B cell (primary cell): ENCODE data around the gene KCNN2. TPM values are rescaled to one million over a fixed set of nuclear protein-coding genes. Genes with fewer than 3 reads are reported as not detected.

ENCODE experiments used
- ATAC-seq: fragments of 200-7000 bp; cut with Tn5 transposase; one replicate; pipeline ENCODE4 v1.10.0; 2021; ENCODE audit warnings: low read depth, mild to moderate bottlenecking, moderate number of reproducible peaks, moderate library complexity
- CTCF ChIA-PET: fragments of 350-600 bp; sonication (Branson Sonifier 250); formaldehyde crosslinking; loops from one replicate; lab custom pipeline; 2021; ENCODE audit warnings: antibody characterized with exemption, inconsistent platforms; lab: Charles Lee
- POLR2A ChIA-PET: fragments of 350-600 bp; sonication (Branson Sonifier 250); formaldehyde crosslinking; loops from one replicate; lab custom pipeline; 2021; ENCODE audit warnings: antibody characterized with exemption; lab: Charles Lee
- DNase-seq: peaks from one replicate; pipeline ENCODE4 v3.0.0; 2013
- H2AFZ ChIP-seq: 2 replicates; pipeline ENCODE4 v1.6.1; 2012; ENCODE audit warnings: mild to moderate bottlenecking, low read depth, low read length; ENCODE audit not compliant: insufficient read depth, poor library complexity, severe bottlenecking
- H3K27ac ChIP-seq, 2 donors: 1 replicate in 1 of 2; 2 replicates in 1 of 2; pipeline ENCODE4 v1.5.1; 2012 to 2013; ENCODE audit warnings: low read length in 2 of 2, mild to moderate bottlenecking in 2 of 2, moderate library complexity in 1 of 2
- H3K27me3 ChIP-seq, 4 experiments: fragments of 200-600 bp in 1 of 4; sonication (generic) in 1 of 4; replicated peaks in 1 of 4; 1 replicate in 2 of 4; 2 replicates in 2 of 4; pipeline versions ENCODE4 v1.6.1 to v1.7.0; 2013 to 2016; ENCODE audit warnings: low read length in 3 of 4, mild to moderate bottlenecking in 2 of 4, mixed read lengths in 1 of 4, moderate library complexity in 1 of 4; ENCODE audit not compliant: insufficient read depth in 4 of 4, control insufficient read depth in 3 of 4; ENCODE audit errors: control extremely low read depth in 1 of 4
- H3K36me3 ChIP-seq, 2 experiments: replicated peaks in 1 of 2; 1 replicate in 1 of 2; 2 replicates in 1 of 2; pipeline versions ENCODE4 v1.6.1 to v1.7.1; 2013; ENCODE audit warnings: low read length in 1 of 2; ENCODE audit not compliant: insufficient read depth in 2 of 2, control insufficient read depth in 1 of 2; ENCODE audit errors: control extremely low read depth in 1 of 2, extremely low read depth in 1 of 2
- H3K4me1 ChIP-seq, 2 donors: fragments of 200-600 bp in 1 of 2; sonication (generic) in 1 of 2; 1 replicate in 1 of 2; 2 replicates in 1 of 2; pipeline versions ENCODE4 v1.5.1 to v1.6.1; 2013 to 2017; ENCODE audit warnings: low read length in 2 of 2; ENCODE audit not compliant: control insufficient read depth in 2 of 2, insufficient read depth in 2 of 2
- H3K4me2 ChIP-seq: replicated peaks from 2 replicates; pipeline ENCODE3; 2012; ENCODE audit warnings: mild to moderate bottlenecking, low read depth, low read length; ENCODE audit not compliant: poor library complexity, severe bottlenecking
- H3K4me3 ChIP-seq, 5 experiments: fragments of 200-600 bp in 1 of 5; sonication (generic) in 1 of 5; 1 replicate in 3 of 5; 2 replicates in 2 of 5; pipeline versions ENCODE4 v1.5.1 to v1.7.0; 2011 to 2016; ENCODE audit warnings: low read length in 4 of 5, mild to moderate bottlenecking in 4 of 5, low read depth in 2 of 5, control low read depth in 1 of 5, moderate library complexity in 1 of 5; ENCODE audit not compliant: insufficient read depth in 1 of 5; ENCODE audit errors: control extremely low read depth in 1 of 5, extremely low read depth in 1 of 5
- H3K79me2 ChIP-seq: fragments of 200-600 bp; sonication (generic); one replicate; pipeline ENCODE4 v1.6.0; 2016; ENCODE audit warnings: low read length; ENCODE audit not compliant: control insufficient read depth, insufficient read depth
- H3K9ac ChIP-seq: fragments of 200-600 bp; sonication (generic); 2 replicates; pipeline ENCODE4 v1.6.1; 2017; ENCODE audit warnings: mild to moderate bottlenecking, low read length, moderate library complexity
- H3K9me3 ChIP-seq, 3 donors: one replicate each; pipeline versions ENCODE4 v1.6.1 to v1.7.1; 2013; ENCODE audit warnings: low read length in 2 of 3; ENCODE audit not compliant: control insufficient read depth in 2 of 3, insufficient read depth in 1 of 3; ENCODE audit errors: control extremely low read depth in 1 of 3
- H4K20me1 ChIP-seq: 2 replicates; pipeline ENCODE4 v1.6.0; 2012; ENCODE audit warnings: mild to moderate bottlenecking, low read length; ENCODE audit not compliant: insufficient read depth, control insufficient read depth, poor library complexity, severe bottlenecking
- H3K27ac Mint-ChIP-seq: one replicate; pipeline ENCODE4 v1.8.0; 2021; ENCODE audit warnings: mixed read lengths
- H3K27me3 Mint-ChIP-seq: one replicate; pipeline ENCODE4 v1.8.0; 2021; ENCODE audit warnings: mixed read lengths
- H3K4me1 Mint-ChIP-seq: one replicate; pipeline ENCODE4 v1.8.0; 2021; ENCODE audit warnings: mixed read lengths
- H3K4me3 Mint-ChIP-seq: one replicate; pipeline ENCODE4 v1.8.0; 2021; ENCODE audit warnings: mixed read lengths
- H3K9me3 Mint-ChIP-seq: one replicate; pipeline ENCODE4 v1.8.0; 2022; ENCODE audit warnings: mixed read lengths; ENCODE audit not compliant: insufficient read depth
- CTCF ChIP-seq: fragments of 200-600 bp; IDR thresholded peaks from one replicate; pipeline ENCODE4 v1.8.0; 2022; ENCODE audit warnings: antibody characterized with exemption, mild to moderate bottlenecking
- EZH2 ChIP-seq: IDR thresholded peaks from 2 replicates; pipeline ENCODE4 v1.6.1; 2012; ENCODE audit warnings: borderline replicate concordance, low read depth, mild to moderate bottlenecking, moderate library complexity, low read length; ENCODE audit not compliant: insufficient read depth, poor library complexity, severe bottlenecking
- WGBS: methylation state at CpG from one replicate; pipeline ENCODE4 v1.1.5; 2013; ENCODE audit warnings: missing lambda C conversion rate; ENCODE audit not compliant: insufficient coverage; 5-methylcytosine and 5-hydroxymethylcytosine counted together
- intact Hi-C: fragments of 100-400 bp; cut with micrococcal nuclease; formaldehyde crosslinking; loops from one replicate; pipeline ENCODE4 v1.10.0; 2022
- polyA plus RNA-seq: library from polyadenylated mRNA; depleted of rRNA; stranded (reverse); fragments of >200 nt; gene quantifications from 2 replicates; pipeline ENCODE4 v1.2.3, GENCODE V29; 2012
- total RNA-seq, 2 donors: library from RNA; stranded (reverse); fragments of 120-200 nt in 1 of 2; gene quantifications; 1 replicate in 1 of 2; 2 replicates in 1 of 2; pipeline versions ENCODE4 v1.2.3 to v1.2.4, GENCODE V29; 2013 to 2022

KCNN2 gene
- total and polyA plus RNA-seq, 2 donors (not counting 1 experiment from before 2014, with no cell fraction given), result not detected

- H3K4me1 ChIP-seq, result no peaks in the 10 kb centered on the region
- CTCF ChIA-PET, result no interaction called here
- no peak for ATAC-seq
Observed at GRCh38 chr5:114317751-114318150, 44.1 kb upstream of the KCNN2 start.

GRCh38 chr5:114319236-114319635 lies 42.6 kb upstream of the KCNN2 start:
- no peaks in the 10 kb centered on the region for H3K4me1 Mint-ChIP-seq
- no peaks in the 10 kb centered on the region for H3K27me3 ChIP-seq
- H3K4me3 Mint-ChIP-seq, result no peak overlapping the region
- H3K9me3 Mint-ChIP-seq, result no peaks in the 10 kb centered on the region
- H4K20me1 ChIP-seq, result no peaks in the 10 kb centered on the region
- no peak overlapping the region for H3K27ac ChIP-seq
- CTCF ChIA-PET, result interaction anchor here (1.1 kb wide), 1 partner anchor 9 kb away, joined by 3 read pairs; no protein-coding TSS in a partner anchor
- H3K4me2 ChIP-seq, result no peak overlapping the region
- no peak for DNase-seq
- TF ChIP-seq EZH2, result no peak
- TF ChIP-seq CTCF, result no peak
- intact Hi-C loops, result no loop called here
- no peaks in the 10 kb centered on the region for H3K79me2 ChIP-seq
- POLR2A ChIA-PET, result no interaction called here
- no peaks in the 10 kb centered on the region for H3K4me1 ChIP-seq
- H3K4me3 ChIP-seq, result no peak overlapping the region
- WGBS, result 83% methylated on average over 1 of the region's 1 CpG
- no peaks in the 10 kb centered on the region for H3K27me3 Mint-ChIP-seq
- no peak overlapping the region for H2AFZ ChIP-seq
- no peaks in the 10 kb centered on the region for H3K36me3 ChIP-seq
- no peak for ATAC-seq
- no peak overlapping the region for H3K27ac Mint-ChIP-seq
- H3K9ac ChIP-seq, result no peak overlapping the region
- H3K9me3 ChIP-seq, result no peaks in the 10 kb centered on the region

More at GRCh38 chr5:114317751-114318150, 44.1 kb upstream of the KCNN2 start:
- no peaks in the 10 kb centered on the region for H3K9me3 ChIP-seq
- H3K36me3 ChIP-seq, result no peaks in the 10 kb centered on the region
- H3K4me3 ChIP-seq, result no peak overlapping the region
- H2AFZ ChIP-seq, result no peak overlapping the region
- no peak for DNase-seq
- no peak overlapping the region for H3K27ac Mint-ChIP-seq
- no peak overlapping the region for H3K4me2 ChIP-seq
- no peaks in the 10 kb centered on the region for H4K20me1 ChIP-seq
- H3K4me3 Mint-ChIP-seq, result no peak overlapping the region
- TF ChIP-seq CTCF (no peak), EZH2 (no peak)
- H3K27me3 ChIP-seq, result no peaks in the 10 kb centered on the region
- WGBS, result 72% methylated on average over 2 of the region's 6 CpGs
- H3K9ac ChIP-seq, result no peak overlapping the region
- H3K4me1 Mint-ChIP-seq, result no peaks in the 10 kb centered on the region
- POLR2A ChIA-PET, result no interaction called here
- no peaks in the 10 kb centered on the region for H3K9me3 Mint-ChIP-seq
- intact Hi-C loops, result no loop called here
- H3K27ac ChIP-seq, result no peak overlapping the region
- H3K79me2 ChIP-seq, result no peaks in the 10 kb centered on the region
- H3K27me3 Mint-ChIP-seq, result no peaks in the 10 kb centered on the region
